NCI-H1436 (cell line): ENCODE measurements around the gene RPRD1A.
"Not testable (repeated sequence)": the region's sequence is repeated elsewhere in the genome, so short reads cannot be mapped to it uniquely, and the experiment has no call there.

Source experiments
- DNase-seq: peaks from one replicate; lab custom pipeline; 2025; lab: John Stamatoyannopoulos, UW

Gene RPRD1A

GRCh38 chr18:36067055-36067957, at the start of gene RPRD1A:
RPRD1A (minus strand) TSS chr18:36067559; CDS start chr18:36067404, 155 bp downstream.
- DNase-seq = peak; percentile 93

GRCh38 chr18:36116771-36117170, 49.4 kb upstream of the RPRD1A start:
- DNase-seq = not testable (repeated sequence)

GRCh38 chr18:36114738-36115137, 47.4 kb upstream of the RPRD1A start:
- no peak for DNase-seq

GRCh38 chr18:36114251-36114650, 46.9 kb upstream of the RPRD1A start:
- no peak for DNase-seq

- no peak for DNase-seq
These were observed 44.9 kb upstream of the RPRD1A start for GRCh38 chr18:36112302-36112701.

- DNase-seq = no peak
These were observed 42.4 kb upstream of the RPRD1A start for GRCh38 chr18:36109737-36110136.

GRCh38 chr18:36108601-36109000, 41.2 kb upstream of the RPRD1A start:
- no peak for DNase-seq

GRCh38 chr18:36108196-36108595, 40.8 kb upstream of the RPRD1A start:
- no peak for DNase-seq

GRCh38 chr18:36107477-36107876, 40.1 kb upstream of the RPRD1A start:
- DNase-seq = no peak

GRCh38 chr18:36104749-36105148, 37.4 kb upstream of the RPRD1A start:
- no peak for DNase-seq

- no peak for DNase-seq
These were observed 34.6 kb upstream of the RPRD1A start for GRCh38 chr18:36101943-36102342.

GRCh38 chr18:36099311-36099710, 32.0 kb upstream of the RPRD1A start:
- no peak for DNase-seq

- DNase-seq = no peak
These were observed 29.6 kb upstream of the RPRD1A start for GRCh38 chr18:36096955-36097354.

- peak; percentile 49 for DNase-seq
These were observed 28.7 kb upstream of the RPRD1A start for GRCh38 chr18:36095936-36096519.

GRCh38 chr18:36094431-36094830, 27.1 kb upstream of the RPRD1A start:
- DNase-seq = no peak

GRCh38 chr18:36092116-36092515, 24.8 kb upstream of the RPRD1A start:
- not testable (repeated sequence) for DNase-seq

- DNase-seq = no peak
These were observed 21.6 kb upstream of the RPRD1A start for GRCh38 chr18:36089001-36089400.

GRCh38 chr18:36088256-36088655, 20.9 kb upstream of the RPRD1A start:
- DNase-seq = no peak

GRCh38 chr18:36086186-36086585, 18.8 kb upstream of the RPRD1A start:
- no peak for DNase-seq

GRCh38 chr18:36085195-36085594, 17.8 kb upstream of the RPRD1A start:
- DNase-seq = no peak

- DNase-seq = no peak
These were observed 16.4 kb upstream of the RPRD1A start for GRCh38 chr18:36083729-36084128.

GRCh38 chr18:36081118-36081517, 13.8 kb upstream of the RPRD1A start:
- not testable (repeated sequence) for DNase-seq

- DNase-seq = no peak
These were observed 11.6 kb upstream of the RPRD1A start for GRCh38 chr18:36078751-36079529.
